ENCODE results near the gene ANO6.

DNA sequence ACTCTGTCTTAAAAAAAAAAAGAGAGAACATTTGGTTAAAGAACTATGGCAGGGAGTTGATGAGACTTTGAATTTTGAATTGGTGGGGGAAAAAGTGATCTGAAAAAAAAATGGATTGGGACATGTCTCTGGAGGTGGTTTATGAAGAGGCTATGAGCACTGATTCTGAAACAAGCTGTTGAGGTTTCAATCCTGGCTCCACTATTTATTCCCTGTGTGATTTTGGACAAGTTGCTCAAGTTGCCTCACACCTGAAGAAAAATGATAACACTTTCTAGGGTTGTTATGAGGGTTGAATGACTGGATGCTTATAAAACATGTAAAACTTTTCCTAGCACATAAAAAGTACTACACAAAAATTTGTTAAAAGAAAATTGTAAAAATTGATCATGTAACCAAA lies 1.8 kb upstream of the ANO6 start:
- TF ChIP-seq, protein P1, sequence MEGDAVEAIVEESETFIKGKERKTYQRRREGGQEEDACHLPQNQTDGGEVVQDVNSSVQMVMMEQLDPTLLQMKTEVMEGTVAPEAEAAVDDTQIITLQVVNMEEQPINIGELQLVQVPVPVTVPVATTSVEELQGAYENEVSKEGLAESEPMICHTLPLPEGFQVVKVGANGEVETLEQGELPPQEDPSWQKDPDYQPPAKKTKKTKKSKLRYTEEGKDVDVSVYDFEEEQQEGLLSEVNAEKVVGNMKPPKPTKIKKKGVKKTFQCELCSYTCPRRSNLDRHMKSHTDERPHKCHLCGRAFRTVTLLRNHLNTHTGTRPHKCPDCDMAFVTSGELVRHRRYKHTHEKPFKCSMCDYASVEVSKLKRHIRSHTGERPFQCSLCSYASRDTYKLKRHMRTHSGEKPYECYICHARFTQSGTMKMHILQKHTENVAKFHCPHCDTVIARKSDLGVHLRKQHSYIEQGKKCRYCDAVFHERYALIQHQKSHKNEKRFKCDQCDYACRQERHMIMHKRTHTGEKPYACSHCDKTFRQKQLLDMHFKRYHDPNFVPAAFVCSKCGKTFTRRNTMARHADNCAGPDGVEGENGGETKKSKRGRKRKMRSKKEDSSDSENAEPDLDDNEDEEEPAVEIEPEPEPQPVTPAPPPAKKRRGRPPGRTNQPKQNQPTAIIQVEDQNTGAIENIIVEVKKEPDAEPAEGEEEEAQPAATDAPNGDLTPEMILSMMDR (IDR thresholded peaks at IDR 0.05; ENCODE audit: low read length) = no peak
- no peak for TF ChIP-seq EZH2 (optimal IDR thresholded peaks at IDR 0.05; ENCODE audit: low read depth, low read length)
